GM12801 (cell line): ENCODE measurements around the gene CEP126.

Source experiments
- TF ChIP-seq, protein P1 (sequence below): IDR thresholded peaks from one replicate; pipeline ENCODE4 v1.5.1; 2011; ENCODE audit warnings: control low read depth; ENCODE audit not compliant: insufficient read length; ENCODE audit errors: extremely low read depth

The CEP126 gene, protein sequence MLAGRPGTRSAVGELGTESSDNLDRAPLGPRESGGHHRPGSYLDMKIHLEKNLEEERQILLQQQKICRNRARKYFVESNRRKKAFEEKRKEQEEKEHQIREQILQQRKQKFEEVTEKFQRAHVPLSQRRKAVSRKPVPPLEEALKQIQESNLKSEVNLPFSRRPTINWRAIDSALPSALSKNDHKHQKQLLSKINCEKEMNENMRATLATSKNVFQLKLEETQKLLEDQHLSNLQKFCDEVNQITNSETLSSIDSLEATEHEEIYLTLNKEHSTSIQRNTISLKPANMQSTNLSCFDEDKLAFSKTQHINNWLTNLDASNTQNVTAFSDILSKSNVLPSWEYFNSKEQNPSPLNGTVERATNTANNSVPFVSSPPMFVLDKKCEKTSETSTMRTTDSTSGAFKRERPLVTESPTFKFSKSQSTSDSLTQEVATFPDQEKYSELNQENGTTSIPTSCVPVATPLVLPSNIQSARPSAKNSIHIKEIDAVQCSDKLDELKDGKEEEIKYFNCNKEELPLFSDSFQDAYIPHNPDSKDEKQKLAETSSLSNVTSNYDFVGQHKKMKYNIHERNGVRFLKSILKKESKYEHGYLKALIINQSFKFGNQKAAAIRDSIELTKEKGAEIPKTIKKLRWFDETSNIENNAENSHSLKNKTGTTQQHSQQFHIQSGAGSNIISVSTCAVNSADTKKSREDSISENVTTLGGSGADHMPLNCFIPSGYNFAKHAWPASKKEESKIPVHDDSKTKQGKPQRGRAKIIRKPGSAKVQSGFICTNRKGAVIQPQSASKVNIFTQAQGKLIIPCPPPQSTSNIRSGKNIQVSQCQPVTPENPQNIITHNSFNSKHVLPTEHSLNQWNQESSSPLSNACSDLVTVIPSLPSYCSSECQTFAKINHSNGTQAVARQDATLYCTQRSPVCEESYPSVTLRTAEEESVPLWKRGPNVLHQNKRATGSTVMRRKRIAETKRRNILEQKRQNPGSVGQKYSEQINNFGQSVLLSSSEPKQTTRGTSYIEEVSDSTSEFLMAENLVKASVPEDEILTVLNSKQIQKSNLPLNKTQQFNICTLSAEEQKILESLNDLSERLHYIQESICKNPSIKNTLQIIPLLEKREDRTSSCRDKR

GRCh38 chr11:101914738-101915426 lies at the start of gene CEP126:
TSS of gene CEP126 (plus strand) at chr11:101915010. CDS start at chr11:101915285, 275 bp downstream.
- TF ChIP-seq, protein P1, sequence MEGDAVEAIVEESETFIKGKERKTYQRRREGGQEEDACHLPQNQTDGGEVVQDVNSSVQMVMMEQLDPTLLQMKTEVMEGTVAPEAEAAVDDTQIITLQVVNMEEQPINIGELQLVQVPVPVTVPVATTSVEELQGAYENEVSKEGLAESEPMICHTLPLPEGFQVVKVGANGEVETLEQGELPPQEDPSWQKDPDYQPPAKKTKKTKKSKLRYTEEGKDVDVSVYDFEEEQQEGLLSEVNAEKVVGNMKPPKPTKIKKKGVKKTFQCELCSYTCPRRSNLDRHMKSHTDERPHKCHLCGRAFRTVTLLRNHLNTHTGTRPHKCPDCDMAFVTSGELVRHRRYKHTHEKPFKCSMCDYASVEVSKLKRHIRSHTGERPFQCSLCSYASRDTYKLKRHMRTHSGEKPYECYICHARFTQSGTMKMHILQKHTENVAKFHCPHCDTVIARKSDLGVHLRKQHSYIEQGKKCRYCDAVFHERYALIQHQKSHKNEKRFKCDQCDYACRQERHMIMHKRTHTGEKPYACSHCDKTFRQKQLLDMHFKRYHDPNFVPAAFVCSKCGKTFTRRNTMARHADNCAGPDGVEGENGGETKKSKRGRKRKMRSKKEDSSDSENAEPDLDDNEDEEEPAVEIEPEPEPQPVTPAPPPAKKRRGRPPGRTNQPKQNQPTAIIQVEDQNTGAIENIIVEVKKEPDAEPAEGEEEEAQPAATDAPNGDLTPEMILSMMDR = no peak

GRCh38 chr11:101866619-101867491 lies 48.0 kb upstream of the CEP126 start:
- TF ChIP-seq, protein P1 = no peak

- TF ChIP-seq, protein P1 = no peak
Observed at GRCh38 chr11:101867951-101868350, 46.9 kb upstream of the CEP126 start.

DNA sequence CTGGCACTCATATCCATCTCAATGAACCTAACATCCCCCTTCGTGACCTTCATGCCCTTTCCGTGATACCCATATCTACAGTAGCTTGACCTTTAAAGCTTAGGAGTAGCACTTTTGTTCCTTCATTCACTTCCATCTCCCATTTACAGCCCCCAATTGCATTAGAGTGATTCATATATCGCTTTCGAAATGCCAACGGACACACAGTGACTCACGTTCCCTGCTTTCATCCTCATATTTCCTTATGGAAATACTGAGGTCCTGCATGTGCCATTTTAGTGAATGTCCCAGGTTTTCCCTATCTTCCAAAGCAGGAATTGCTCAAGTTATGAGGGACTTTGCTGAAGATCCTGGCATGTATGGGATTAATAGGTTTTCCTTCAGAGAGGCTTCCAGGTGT lies 44.3 kb upstream of the CEP126 start:
- TF ChIP-seq, protein P1 = no peak

GRCh38 chr11:101872171-101872882 lies 42.5 kb upstream of the CEP126 start:
- TF ChIP-seq, protein P1 = no peak

GRCh38 chr11:101880222-101880621 lies 34.6 kb upstream of the CEP126 start:
- TF ChIP-seq, protein P1 = no peak
